GM21529 (cell line): ENCODE data around the gene ADGRV1.
"Not testable (repeated sequence)": the region's sequence is repeated elsewhere in the genome, so short reads cannot be mapped to it uniquely, and the experiment has no call there.

Source experiments
- ATAC-seq: cut with Tn5 transposase; IDR thresholded peaks from one replicate; pipeline ENCODE4 v1.9.1; 2021; ENCODE audit not compliant: unreplicated experiment

The ADGRV1 gene

GRCh38 chr5:90645024-90645610 lies 86.5 kb downstream of the ADGRV1 start:
- ATAC-seq: no peak

- ATAC-seq: no peak
Observed at GRCh38 chr5:90650767-90651166, 92.2 kb downstream of the ADGRV1 start.

- no peak for ATAC-seq
Observed at GRCh38 chr5:90654215-90654614, 95.6 kb downstream of the ADGRV1 start.

GRCh38 chr5:90655423-90655822 lies 96.8 kb downstream of the ADGRV1 start:
- no peak for ATAC-seq

GRCh38 chr5:90657030-90657429 lies 98.4 kb downstream of the ADGRV1 start:
- ATAC-seq: no peak

- no peak for ATAC-seq
Observed at GRCh38 chr5:90657788-90658187, 99.2 kb downstream of the ADGRV1 start.

- ATAC-seq: no peak
Observed at GRCh38 chr5:90658620-90659019, 100.0 kb downstream of the ADGRV1 start.

- not testable (repeated sequence) for ATAC-seq
Observed at GRCh38 chr5:90668079-90668565, 109.5 kb downstream of the ADGRV1 start.

GRCh38 chr5:90675222-90675621 lies 116.6 kb downstream of the ADGRV1 start:
- no peak for ATAC-seq

GRCh38 chr5:90680921-90681563 lies 122.4 kb downstream of the ADGRV1 start:
- no peak for ATAC-seq

GRCh38 chr5:90682278-90682677 lies 123.7 kb downstream of the ADGRV1 start:
- no peak for ATAC-seq

GRCh38 chr5:90685425-90686022 lies 126.9 kb downstream of the ADGRV1 start:
- ATAC-seq: no peak

- ATAC-seq: not testable (repeated sequence)
Observed at GRCh38 chr5:90686363-90686762, 127.8 kb downstream of the ADGRV1 start.

- not testable (repeated sequence) for ATAC-seq
Observed at GRCh38 chr5:90687458-90687857, 128.9 kb downstream of the ADGRV1 start.

- ATAC-seq: no peak
Observed at GRCh38 chr5:90689064-90689463, 130.5 kb downstream of the ADGRV1 start.

- ATAC-seq: no peak
Observed at GRCh38 chr5:90690307-90690706, 131.7 kb downstream of the ADGRV1 start.

GRCh38 chr5:90691533-90691932 lies 132.9 kb downstream of the ADGRV1 start:
- ATAC-seq: no peak

- no peak for ATAC-seq
Observed at GRCh38 chr5:90696153-90696552, 137.6 kb downstream of the ADGRV1 start.

- ATAC-seq: no peak
Observed at GRCh38 chr5:90700299-90700698, 141.7 kb downstream of the ADGRV1 start.

GRCh38 chr5:90703932-90704331 lies 145.3 kb downstream of the ADGRV1 start:
- no peak for ATAC-seq

GRCh38 chr5:90707698-90708097 lies 149.1 kb downstream of the ADGRV1 start:
- no peak for ATAC-seq
